ENCODE results near the gene MYOG. TPM values are rescaled to one million over a fixed set of nuclear protein-coding genes. Genes with fewer than 3 reads are reported as not detected.

MYOG gene
- total and polyA plus RNA-seq, 2 of the 13 experiments (the other 11 are each of a cell fraction or from before 2014, with no cell fraction given) = not detected

GRCh38 chr1:203112475-203112874 is 26.7 kb upstream of the MYOG start (continued):
- TF ChIP-seq, protein P1, sequence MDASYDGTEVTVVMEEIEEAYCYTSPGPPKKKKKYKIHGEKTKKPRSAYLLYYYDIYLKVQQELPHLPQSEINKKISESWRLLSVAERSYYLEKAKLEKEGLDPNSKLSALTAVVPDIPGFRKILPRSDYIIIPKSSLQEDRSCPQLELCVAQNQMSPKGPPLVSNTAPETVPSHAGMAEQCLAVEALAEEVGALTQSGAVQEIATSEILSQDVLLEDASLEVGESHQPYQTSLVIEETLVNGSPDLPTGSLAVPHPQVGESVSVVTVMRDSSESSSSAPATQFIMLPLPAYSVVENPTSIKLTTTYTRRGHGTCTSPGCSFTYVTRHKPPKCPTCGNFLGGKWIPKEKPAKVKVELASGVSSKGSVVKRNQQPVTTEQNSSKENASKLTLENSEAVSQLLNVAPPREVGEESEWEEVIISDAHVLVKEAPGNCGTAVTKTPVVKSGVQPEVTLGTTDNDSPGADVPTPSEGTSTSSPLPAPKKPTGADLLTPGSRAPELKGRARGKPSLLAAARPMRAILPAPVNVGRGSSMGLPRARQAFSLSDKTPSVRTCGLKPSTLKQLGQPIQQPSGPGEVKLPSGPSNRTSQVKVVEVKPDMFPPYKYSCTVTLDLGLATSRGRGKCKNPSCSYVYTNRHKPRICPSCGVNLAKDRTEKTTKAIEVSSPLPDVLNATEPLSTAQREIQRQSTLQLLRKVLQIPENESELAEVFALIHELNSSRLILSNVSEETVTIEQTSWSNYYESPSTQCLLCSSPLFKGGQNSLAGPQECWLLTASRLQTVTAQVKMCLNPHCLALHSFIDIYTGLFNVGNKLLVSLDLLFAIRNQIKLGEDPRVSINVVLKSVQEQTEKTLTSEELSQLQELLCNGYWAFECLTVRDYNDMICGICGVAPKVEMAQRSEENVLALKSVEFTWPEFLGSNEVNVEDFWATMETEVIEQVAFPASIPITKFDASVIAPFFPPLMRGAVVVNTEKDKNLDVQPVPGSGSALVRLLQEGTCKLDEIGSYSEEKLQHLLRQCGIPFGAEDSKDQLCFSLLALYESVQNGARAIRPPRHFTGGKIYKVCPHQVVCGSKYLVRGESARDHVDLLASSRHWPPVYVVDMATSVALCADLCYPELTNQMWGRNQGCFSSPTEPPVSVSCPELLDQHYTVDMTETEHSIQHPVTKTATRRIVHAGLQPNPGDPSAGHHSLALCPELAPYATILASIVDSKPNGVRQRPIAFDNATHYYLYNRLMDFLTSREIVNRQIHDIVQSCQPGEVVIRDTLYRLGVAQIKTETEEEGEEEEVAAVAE (CRISPR knock-in tag; IDR thresholded peaks at IDR 0.05; ENCODE audit: borderline replicate concordance) = no peak
- TF ChIP-seq MZF1 (CRISPR knock-in tag; IDR thresholded peaks at IDR 0.05; ENCODE audit: borderline replicate concordance) = no peak
- TF ChIP-seq ZBTB7B (CRISPR knock-in tag; IDR thresholded peaks at IDR 0.05) = no peak
- no peak for TF ChIP-seq FOSL1 (CRISPR knock-in tag; IDR thresholded peaks at IDR 0.05; ENCODE audit: borderline replicate concordance)
- no peak for TF ChIP-seq ZFAT (CRISPR knock-in tag; conservative IDR thresholded peaks at IDR 0.05)
- TF ChIP-seq, protein P2, sequence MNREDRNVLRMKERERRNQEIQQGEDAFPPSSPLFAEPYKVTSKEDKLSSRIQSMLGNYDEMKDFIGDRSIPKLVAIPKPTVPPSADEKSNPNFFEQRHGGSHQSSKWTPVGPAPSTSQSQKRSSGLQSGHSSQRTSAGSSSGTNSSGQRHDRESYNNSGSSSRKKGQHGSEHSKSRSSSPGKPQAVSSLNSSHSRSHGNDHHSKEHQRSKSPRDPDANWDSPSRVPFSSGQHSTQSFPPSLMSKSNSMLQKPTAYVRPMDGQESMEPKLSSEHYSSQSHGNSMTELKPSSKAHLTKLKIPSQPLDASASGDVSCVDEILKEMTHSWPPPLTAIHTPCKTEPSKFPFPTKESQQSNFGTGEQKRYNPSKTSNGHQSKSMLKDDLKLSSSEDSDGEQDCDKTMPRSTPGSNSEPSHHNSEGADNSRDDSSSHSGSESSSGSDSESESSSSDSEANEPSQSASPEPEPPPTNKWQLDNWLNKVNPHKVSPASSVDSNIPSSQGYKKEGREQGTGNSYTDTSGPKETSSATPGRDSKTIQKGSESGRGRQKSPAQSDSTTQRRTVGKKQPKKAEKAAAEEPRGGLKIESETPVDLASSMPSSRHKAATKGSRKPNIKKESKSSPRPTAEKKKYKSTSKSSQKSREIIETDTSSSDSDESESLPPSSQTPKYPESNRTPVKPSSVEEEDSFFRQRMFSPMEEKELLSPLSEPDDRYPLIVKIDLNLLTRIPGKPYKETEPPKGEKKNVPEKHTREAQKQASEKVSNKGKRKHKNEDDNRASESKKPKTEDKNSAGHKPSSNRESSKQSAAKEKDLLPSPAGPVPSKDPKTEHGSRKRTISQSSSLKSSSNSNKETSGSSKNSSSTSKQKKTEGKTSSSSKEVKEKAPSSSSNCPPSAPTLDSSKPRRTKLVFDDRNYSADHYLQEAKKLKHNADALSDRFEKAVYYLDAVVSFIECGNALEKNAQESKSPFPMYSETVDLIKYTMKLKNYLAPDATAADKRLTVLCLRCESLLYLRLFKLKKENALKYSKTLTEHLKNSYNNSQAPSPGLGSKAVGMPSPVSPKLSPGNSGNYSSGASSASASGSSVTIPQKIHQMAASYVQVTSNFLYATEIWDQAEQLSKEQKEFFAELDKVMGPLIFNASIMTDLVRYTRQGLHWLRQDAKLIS (CRISPR knock-in tag; IDR thresholded peaks at IDR 0.05) = no peak
- TF ChIP-seq, protein P3, sequence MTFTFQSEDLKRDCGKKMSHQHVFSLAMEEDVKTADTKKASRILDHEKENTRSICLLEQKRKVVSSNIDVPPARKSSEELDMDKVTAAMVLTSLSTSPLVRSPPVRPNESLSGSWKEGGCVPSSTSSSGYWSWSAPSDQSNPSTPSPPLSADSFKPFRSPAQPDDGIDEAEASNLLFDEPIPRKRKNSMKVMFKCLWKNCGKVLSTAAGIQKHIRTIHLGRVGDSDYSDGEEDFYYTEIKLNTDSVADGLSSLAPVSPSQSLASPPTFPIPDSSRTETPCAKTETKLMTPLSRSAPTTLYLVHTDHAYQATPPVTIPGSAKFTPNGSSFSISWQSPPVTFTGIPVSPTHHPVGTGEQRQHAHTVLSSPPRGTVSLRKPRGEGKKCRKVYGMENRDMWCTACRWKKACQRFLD (CRISPR knock-in tag; IDR thresholded peaks at IDR 0.05; ENCODE audit: borderline replicate concordance) = no peak
- no peak for TF ChIP-seq SRSF4 (IDR thresholded peaks at IDR 0.05; ENCODE audit: low read depth, low read length, poor library complexity, severe bottlenecking)
- TF ChIP-seq, protein P4, sequence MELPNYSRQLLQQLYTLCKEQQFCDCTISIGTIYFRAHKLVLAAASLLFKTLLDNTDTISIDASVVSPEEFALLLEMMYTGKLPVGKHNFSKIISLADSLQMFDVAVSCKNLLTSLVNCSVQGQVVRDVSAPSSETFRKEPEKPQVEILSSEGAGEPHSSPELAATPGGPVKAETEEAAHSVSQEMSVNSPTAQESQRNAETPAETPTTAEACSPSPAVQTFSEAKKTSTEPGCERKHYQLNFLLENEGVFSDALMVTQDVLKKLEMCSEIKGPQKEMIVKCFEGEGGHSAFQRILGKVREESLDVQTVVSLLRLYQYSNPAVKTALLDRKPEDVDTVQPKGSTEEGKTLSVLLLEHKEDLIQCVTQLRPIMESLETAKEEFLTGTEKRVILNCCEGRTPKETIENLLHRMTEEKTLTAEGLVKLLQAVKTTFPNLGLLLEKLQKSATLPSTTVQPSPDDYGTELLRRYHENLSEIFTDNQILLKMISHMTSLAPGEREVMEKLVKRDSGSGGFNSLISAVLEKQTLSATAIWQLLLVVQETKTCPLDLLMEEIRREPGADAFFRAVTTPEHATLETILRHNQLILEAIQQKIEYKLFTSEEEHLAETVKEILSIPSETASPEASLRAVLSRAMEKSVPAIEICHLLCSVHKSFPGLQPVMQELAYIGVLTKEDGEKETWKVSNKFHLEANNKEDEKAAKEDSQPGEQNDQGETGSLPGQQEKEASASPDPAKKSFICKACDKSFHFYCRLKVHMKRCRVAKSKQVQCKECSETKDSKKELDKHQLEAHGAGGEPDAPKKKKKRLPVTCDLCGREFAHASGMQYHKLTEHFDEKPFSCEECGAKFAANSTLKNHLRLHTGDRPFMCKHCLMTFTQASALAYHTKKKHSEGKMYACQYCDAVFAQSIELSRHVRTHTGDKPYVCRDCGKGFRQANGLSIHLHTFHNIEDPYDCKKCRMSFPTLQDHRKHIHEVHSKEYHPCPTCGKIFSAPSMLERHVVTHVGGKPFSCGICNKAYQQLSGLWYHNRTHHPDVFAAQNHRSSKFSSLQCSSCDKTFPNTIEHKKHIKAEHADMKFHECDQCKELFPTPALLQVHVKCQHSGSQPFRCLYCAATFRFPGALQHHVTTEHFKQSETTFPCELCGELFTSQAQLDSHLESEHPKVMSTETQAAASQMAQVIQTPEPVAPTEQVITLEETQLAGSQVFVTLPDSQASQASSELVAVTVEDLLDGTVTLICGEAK (IDR thresholded peaks at IDR 0.05) = no peak
- TF ChIP-seq, protein P4 (CRISPR knock-in tag; IDR thresholded peaks at IDR 0.05) = no peak
- no peak for TF ChIP-seq MYC (CRISPR knock-in tag; IDR thresholded peaks at IDR 0.05; ENCODE audit: borderline replicate concordance)
